HUDEP-2 (cell line): Measurements from ENCODE around the gene TMEM267.
A peak's percentile ranks its signal among the peaks of the same experiment; 100 is the strongest.
"Not testable (repeated sequence)": the region's sequence is repeated elsewhere in the genome, so short reads cannot be mapped to it uniquely, and the experiment has no call there.

Source experiments
- DNase-seq, 76 experiments: peaks; one replicate each; lab custom pipeline; 2025; ENCODE audit not compliant: unreplicated experiment in 76 of 76; lab: John Stamatoyannopoulos, UW

The TMEM267 gene

GRCh38 chr5:43411495-43411894, 72.2 kb downstream of the TMEM267 start:
- no peak for DNase-seq

GRCh38 chr5:43410414-43410813, 73.3 kb downstream of the TMEM267 start:
- DNase-seq: no peak

GRCh38 chr5:43409809-43410271, 73.8 kb downstream of the TMEM267 start:
- DNase-seq: no peak

GRCh38 chr5:43402524-43403066, 81.1 kb downstream of the TMEM267 start:
- DNase-seq: not testable (repeated sequence)

- peak in 13 of 76 experiments; percentile 3 to 37 (median 11) for DNase-seq
Measured at GRCh38 chr5:43401827-43402226, 81.8 kb downstream of the TMEM267 start.

GRCh38 chr5:43400082-43400481, 83.6 kb downstream of the TMEM267 start:
- DNase-seq: no peak

GRCh38 chr5:43396762-43397304, 86.8 kb downstream of the TMEM267 start:
- peak in 3 of 76 experiments; percentile 6 to 7 (median 7) for DNase-seq
